H9 (cell line): ENCODE measurements around the gene RELL1. TPM values are rescaled to one million over a fixed set of nuclear protein-coding genes. Genes with fewer than 3 reads are reported as not detected.

Experiments
- DNase-seq: peaks from one replicate; pipeline ENCODE4 v3.0.0-alpha.2; 2017
- H2AFZ ChIP-seq: one replicate; pipeline ENCODE4 v1.6.1; 2013; ENCODE audit warnings: mild to moderate bottlenecking, low read length, control low read depth, moderate library complexity
- H2AK5ac ChIP-seq: 2 replicates; pipeline ENCODE4 v1.6.1; 2013; ENCODE audit warnings: low read length, control low read depth, mixed read lengths; ENCODE audit not compliant: insufficient read length
- H2BK120ac ChIP-seq: one replicate; pipeline ENCODE4 v1.6.1; 2013; ENCODE audit warnings: low read depth, mild to moderate bottlenecking, low read length, control low read depth, inconsistent platforms; ENCODE audit not compliant: poor library complexity, severe bottlenecking
- H2BK12ac ChIP-seq: 2 replicates; pipeline ENCODE4 v1.6.1; 2013; ENCODE audit warnings: low read length, control low read depth, mixed read lengths, low read depth; ENCODE audit not compliant: insufficient read length
- H2BK15ac ChIP-seq: 2 replicates; pipeline ENCODE4 v1.6.1; 2013; ENCODE audit warnings: low read depth, low read length, control low read depth
- H2BK20ac ChIP-seq: one replicate; pipeline ENCODE4 v1.6.1; 2013; ENCODE audit warnings: low read depth, mild to moderate bottlenecking, low read length, control low read depth, inconsistent platforms; ENCODE audit not compliant: poor library complexity, severe bottlenecking
- H2BK5ac ChIP-seq: 2 replicates; pipeline ENCODE4 v1.6.1; 2013; ENCODE audit warnings: low read length, control low read depth, mixed read lengths; ENCODE audit not compliant: insufficient read length
- H3K14ac ChIP-seq: 2 replicates; pipeline ENCODE4 v1.6.1; 2013; ENCODE audit warnings: low read length, control low read depth; ENCODE audit not compliant: insufficient read depth
- H3K18ac ChIP-seq: 2 replicates; pipeline ENCODE4 v1.6.1; 2013; ENCODE audit warnings: low read depth, mild to moderate bottlenecking, mixed read lengths, low read length, control low read depth; ENCODE audit not compliant: insufficient read length
- H3K23ac ChIP-seq: 2 replicates; pipeline ENCODE4 v1.6.1; 2013; ENCODE audit warnings: low read length, control low read depth, mixed read lengths, low read depth; ENCODE audit not compliant: insufficient read length
- H3K23me2 ChIP-seq: 2 replicates; pipeline ENCODE4 v1.6.1; 2013; ENCODE audit warnings: low read depth, mild to moderate bottlenecking, mixed read lengths, low read length, control low read depth; ENCODE audit not compliant: insufficient read length, poor library complexity, severe bottlenecking
- H3K27ac ChIP-seq: 2 replicates; pipeline ENCODE4 v1.5.1; 2013; ENCODE audit warnings: low read length, control low read depth, mixed read lengths, low read depth; ENCODE audit not compliant: insufficient read length
- H3K27me3 ChIP-seq: 2 replicates; pipeline ENCODE4 v1.6.1; 2013; ENCODE audit warnings: low read length, control low read depth, inconsistent platforms; ENCODE audit not compliant: insufficient read depth
- H3K4ac ChIP-seq: 2 replicates; pipeline ENCODE4 v1.6.1; 2013; ENCODE audit warnings: low read depth, mild to moderate bottlenecking, control low read depth, inconsistent platforms, low read length, moderate library complexity
- H3K4me1 ChIP-seq: 2 replicates; pipeline ENCODE4 v1.6.1; 2013; ENCODE audit warnings: low read length, control low read depth, inconsistent platforms; ENCODE audit not compliant: insufficient read depth
- H3K4me2 ChIP-seq: 2 replicates; pipeline ENCODE4 v1.6.1; 2013; ENCODE audit warnings: low read length, control low read depth, mixed read lengths; ENCODE audit not compliant: insufficient read length, insufficient read depth
- H3K56ac ChIP-seq: 2 replicates; pipeline ENCODE4 v1.6.1; 2013; ENCODE audit warnings: low read depth, mild to moderate bottlenecking, mixed read lengths, low read length, control low read depth; ENCODE audit not compliant: insufficient read length
- H3K79me1 ChIP-seq: 2 replicates; pipeline ENCODE4 v1.6.1; 2013; ENCODE audit warnings: low read depth, mild to moderate bottlenecking, moderate library complexity, low read length, control low read depth, inconsistent platforms; ENCODE audit not compliant: insufficient read depth, poor library complexity, severe bottlenecking
- H3K79me2 ChIP-seq: 2 replicates; pipeline ENCODE4 v1.6.1; 2013; ENCODE audit warnings: low read length, control low read depth, inconsistent platforms; ENCODE audit not compliant: insufficient read depth
- H3K9ac ChIP-seq: 2 replicates; pipeline ENCODE4 v1.6.1; 2013; ENCODE audit warnings: low read length, control low read depth, mixed read lengths; ENCODE audit not compliant: insufficient read length; ENCODE audit errors: extremely low read depth
- H3K9me3 ChIP-seq: one replicate; pipeline ENCODE4 v1.6.1; 2013; ENCODE audit warnings: low read depth, low read length, inconsistent platforms; ENCODE audit not compliant: control insufficient read depth
- H3T11ph ChIP-seq: one replicate; pipeline ENCODE4 v1.6.1; 2013; ENCODE audit warnings: mild to moderate bottlenecking, low read length, control low read depth, inconsistent platforms
- H4K20me1 ChIP-seq: one replicate; pipeline ENCODE4 v1.6.1; 2013; ENCODE audit not compliant: control insufficient read depth, insufficient read length, insufficient read depth
- H4K5ac ChIP-seq: 2 replicates; pipeline ENCODE4 v1.6.1; 2013; ENCODE audit warnings: low read depth, mild to moderate bottlenecking, mixed read lengths, low read length, control low read depth; ENCODE audit not compliant: insufficient read length
- H4K8ac ChIP-seq: replicated peaks from 2 replicates; pipeline ENCODE4 v1.6.1; 2013; ENCODE audit warnings: low read length, control low read depth, mixed read lengths, low read depth; ENCODE audit not compliant: insufficient read length
- H4K91ac ChIP-seq: 2 replicates; pipeline ENCODE4 v1.6.1; 2013; ENCODE audit warnings: low read depth, mild to moderate bottlenecking, moderate library complexity, mixed read lengths, low read length, control low read depth; ENCODE audit not compliant: insufficient read length
- H3K27ac Mint-ChIP-seq, 3 experiments: 2 replicates in 2 of 3; 3 replicates in 1 of 3; pipeline ENCODE4 v1.8.0; 2020 to 2021; ENCODE audit warnings: mixed read lengths in 3 of 3, mild to moderate bottlenecking in 1 of 3, moderate library complexity in 1 of 3
- H3K27me3 Mint-ChIP-seq: 2 replicates; pipeline ENCODE4 v1.8.0; 2021; ENCODE audit warnings: low read depth, mild to moderate bottlenecking, moderate library complexity, mixed read lengths
- H3K36me3 Mint-ChIP-seq, 3 experiments: 2 replicates in 2 of 3; 3 replicates in 1 of 3; pipeline ENCODE4 v1.8.0; 2020 to 2021; ENCODE audit warnings: low read depth in 3 of 3, mixed read lengths in 3 of 3; ENCODE audit not compliant: insufficient read depth in 1 of 3
- H3K4me1 Mint-ChIP-seq, 2 experiments: 2 replicates each; pipeline ENCODE4 v1.8.0; 2020; ENCODE audit warnings: mixed read lengths in 2 of 2
- H3K4me3 Mint-ChIP-seq, 2 experiments: 2 replicates in 1 of 2; 3 replicates in 1 of 2; pipeline ENCODE4 v1.8.0; 2020 to 2021; ENCODE audit warnings: mild to moderate bottlenecking in 2 of 2, mixed read lengths in 2 of 2, moderate library complexity in 1 of 2
- H3K9me3 Mint-ChIP-seq, 2 experiments: 2 replicates in 1 of 2; 3 replicates in 1 of 2; pipeline ENCODE4 v1.8.0; 2020; ENCODE audit warnings: mild to moderate bottlenecking in 2 of 2, mixed read lengths in 2 of 2, moderate library complexity in 1 of 2
- CTCF ChIP-seq: fragments of 200-600 bp; sonication (generic); conservative IDR thresholded peaks from 3 replicates; pipeline ENCODE4 v1.8.0; 2021; ENCODE audit warnings: antibody characterized with exemption, mild to moderate bottlenecking
- WGBS: extraction: QIAGEN DNeasy Blood & Tissue Kit; methylation state at CpG from one replicate; pipeline ENCODE4 v1.1.7; 2013; ENCODE audit warnings: missing lambda C conversion rate, low lambda C conversion rate, mixed read lengths; ENCODE audit not compliant: insufficient read length; ENCODE audit errors: extremely low coverage; 5-methylcytosine and 5-hydroxymethylcytosine counted together
- total RNA-seq: library from RNA; stranded (reverse); gene quantifications from 2 replicates; pipeline ENCODE4 v1.2.1, GENCODE V29; 2021

RELL1 gene
- total RNA-seq, 1 experiment from 2014 or later = 10.8 TPM

GRCh38 chr4:37615059-37615719 is 71.0 kb downstream of the RELL1 start:
- Mint-ChIP-seq H3K4me1 (peaks cover 6% of the 10 kb centered on the region in 2 experiments), H3K27me3 (no peaks in the 10 kb centered on the region), H3K27ac (peak overlapping the region in 1 of 3 experiments; percentile 25; a peak in 1 of 7 replicates), H3K4me3 (no peak overlapping the region), H3K36me3 (peaks cover 0 to 8% (median 5%) of the 10 kb centered on the region in 3 experiments; a peak in 4 of 7 replicates), H3K9me3 (no peaks in the 10 kb centered on the region)
- no peaks in the 10 kb centered on the region for H3K4me1 ChIP-seq
- no peak overlapping the region for H4K91ac ChIP-seq
- no peak overlapping the region for H3T11ph ChIP-seq
- no peaks in the 10 kb centered on the region for H4K20me1 ChIP-seq
- no peak overlapping the region for H3K56ac ChIP-seq
- H3K27ac ChIP-seq = no peak overlapping the region
- no CpG with 5 or more reads among the region's 5 CpGs for WGBS
- H2BK20ac ChIP-seq = no peak overlapping the region
- no peak overlapping the region for H2AFZ ChIP-seq
- no peak overlapping the region for H3K4me2 ChIP-seq
- no peaks in the 10 kb centered on the region for H3K23me2 ChIP-seq
- no peak overlapping the region for H3K14ac ChIP-seq
- H2BK120ac ChIP-seq = no peak overlapping the region
- H3K27me3 ChIP-seq = no peaks in the 10 kb centered on the region
- H3K18ac ChIP-seq = no peak overlapping the region
- no peak overlapping the region for H4K8ac ChIP-seq
- no peaks in the 10 kb centered on the region for H3K79me1 ChIP-seq
- H2BK5ac ChIP-seq = no peak overlapping the region
- H2BK12ac ChIP-seq = no peak overlapping the region
- no peak overlapping the region for H2BK15ac ChIP-seq
- no peaks in the 10 kb centered on the region for H3K9me3 ChIP-seq
- no peak for TF ChIP-seq CTCF
- no peak overlapping the region for H3K9ac ChIP-seq
- no peaks in the 10 kb centered on the region for H3K79me2 ChIP-seq
- no peak overlapping the region for H3K4ac ChIP-seq
- no peak overlapping the region for H2AK5ac ChIP-seq
- DNase-seq = no peak
- no peak overlapping the region for H4K5ac ChIP-seq
- H3K23ac ChIP-seq = no peak overlapping the region
